Activated effector memory CD4-positive, alpha-beta T cell treated with anti-CD3 and anti-CD28 coated beads, Interleukin-2, amount 50 U/mL, for 16 hours (primary cell): ENCODE measurements around the gene SLC15A4.

Experiments used
- DNase-seq: peaks from one replicate; pipeline ENCODE4 v3.0.0-alpha.2; 2020

The SLC15A4 gene

GRCh38 chr12:128791395-128792322 is 32.1 kb downstream of the SLC15A4 start:
- no peak for DNase-seq

- no peak for DNase-seq
Measured at GRCh38 chr12:128790653-128791373, 32.9 kb downstream of the SLC15A4 start.

GRCh38 chr12:128790221-128790620 is 33.5 kb downstream of the SLC15A4 start:
- DNase-seq = no peak

- DNase-seq = no peak
Measured at GRCh38 chr12:128789356-128789929, 34.3 kb downstream of the SLC15A4 start.

- no peak for DNase-seq
Measured at GRCh38 chr12:128787827-128788226, 35.9 kb downstream of the SLC15A4 start.

GRCh38 chr12:128786741-128787391 is 36.9 kb downstream of the SLC15A4 start:
- no peak for DNase-seq

GRCh38 chr12:128784030-128784760 is 39.6 kb downstream of the SLC15A4 start:
- DNase-seq = no peak

GRCh38 chr12:128783129-128783574 is 40.6 kb downstream of the SLC15A4 start:
- no peak for DNase-seq

GRCh38 chr12:128779901-128780300 is 43.9 kb downstream of the SLC15A4 start:
- no peak for DNase-seq

GRCh38 chr12:128772249-128772648 is 51.5 kb downstream of the SLC15A4 start:
- DNase-seq = no peak

GRCh38 chr12:128771681-128772080 is 52.1 kb downstream of the SLC15A4 start:
- DNase-seq = no peak

GRCh38 chr12:128767518-128767917 is 56.2 kb downstream of the SLC15A4 start:
- no peak for DNase-seq

- DNase-seq = no peak
Measured at GRCh38 chr12:128766738-128767501, 56.8 kb downstream of the SLC15A4 start.

- no peak for DNase-seq
Measured at GRCh38 chr12:128763395-128763794, 60.4 kb downstream of the SLC15A4 start.

- DNase-seq = no peak
Measured at GRCh38 chr12:128761379-128761790, 62.4 kb downstream of the SLC15A4 start.

GRCh38 chr12:128755566-128755965 is 68.2 kb downstream of the SLC15A4 start:
- no peak for DNase-seq

- no peak for DNase-seq
Measured at GRCh38 chr12:128754275-128754674, 69.5 kb downstream of the SLC15A4 start.

GRCh38 chr12:128753438-128753837 is 70.3 kb downstream of the SLC15A4 start:
- no peak for DNase-seq

- DNase-seq = no peak
Measured at GRCh38 chr12:128752386-128752785, 71.4 kb downstream of the SLC15A4 start.

- DNase-seq = no peak
Measured at GRCh38 chr12:128747441-128747840, 76.3 kb downstream of the SLC15A4 start.
